Upper lobe of right lung (tissue), 1 donor: ENCODE data around the gene C3orf38. TPM values are rescaled to one million over a fixed set of nuclear protein-coding genes. Genes with fewer than 3 reads are reported as not detected.
"Not testable (repeated sequence)": the region's sequence is repeated elsewhere in the genome, so short reads cannot be mapped to it uniquely, and the experiment has no call there.

ENCODE experiments used
- ATAC-seq: fragments of 200-7000 bp; cut with Tn5 transposase; one replicate; pipeline ENCODE4 v1.9.1; 2020; ENCODE audit warnings: mild to moderate bottlenecking, moderate library complexity
- DNase-seq: peaks from one replicate; pipeline ENCODE4 v3.0.0-alpha.2; 2020
- H3K27ac ChIP-seq: fragments of 200-600 bp; one replicate; pipeline ENCODE4 v1.8.0; 2022
- H3K27me3 ChIP-seq: fragments of 200-600 bp; one replicate; pipeline ENCODE4 v1.8.0; 2022; ENCODE audit warnings: mild to moderate bottlenecking
- H3K36me3 ChIP-seq: fragments of 200-600 bp; one replicate; pipeline ENCODE4 v1.8.0; 2022
- H3K4me1 ChIP-seq: fragments of 200-600 bp; one replicate; pipeline ENCODE4 v1.8.0; 2022
- H3K4me3 ChIP-seq: fragments of 200-600 bp; one replicate; pipeline ENCODE4 v1.8.0; 2022; ENCODE audit warnings: mild to moderate bottlenecking
- H3K9me3 ChIP-seq: fragments of 200-600 bp; one replicate; pipeline ENCODE4 v1.8.0; 2022
- CTCF ChIP-seq: fragments of 200-600 bp; IDR thresholded peaks from one replicate; pipeline ENCODE4 v1.8.0; 2022; ENCODE audit warnings: antibody characterized with exemption
- intact Hi-C: fragments of 100-400 bp; cut with DNase I; formaldehyde crosslinking; loops from one replicate; pipeline ENCODE4 v1.11.0; 2022
- total RNA-seq: library from RNA; stranded (reverse); fragmentation: NEBNext Ultra II Directional; extraction: Animal tissue kit (Norgen Biotek cat#: 25700); gene quantifications from one replicate; pipeline ENCODE4 v1.2.1, GENCODE V29; 2021
- donor health status: DM: no; HTN: yes; CAD: no; lungs with severe emphysema.

The C3orf38 gene
- total RNA-seq, 1 donor from 2014 or later, result 18.1 TPM

GRCh38 chr3:88166419-88166971 lies 16.7 kb downstream of the C3orf38 start:
- ATAC-seq (no peak), DNase-seq (no peak)
- no peaks in the 10 kb centered on the region for H3K27me3 ChIP-seq
- no peak for TF ChIP-seq CTCF
- no peak overlapping the region for H3K27ac ChIP-seq
- peaks cover 4% of the 10 kb centered on the region for H3K36me3 ChIP-seq
- no peaks in the 10 kb centered on the region for H3K9me3 ChIP-seq
- H3K4me1 ChIP-seq, result no peaks in the 10 kb centered on the region
- no peak overlapping the region for H3K4me3 ChIP-seq
- intact Hi-C loops, result no loop called here

- ATAC-seq (no peak), DNase-seq (no peak)
- Histone ChIP-seq H3K9me3 (no peaks in the 10 kb centered on the region), H3K36me3 (no peaks in the 10 kb centered on the region), H3K27ac (no peak overlapping the region), H3K4me1 (no peaks in the 10 kb centered on the region), H3K27me3 (no peaks in the 10 kb centered on the region), H3K4me3 (no peak overlapping the region)
- TF ChIP-seq CTCF, result no peak
- intact Hi-C loops, result no loop called here
These were observed 17.4 kb downstream of the C3orf38 start for GRCh38 chr3:88167173-88167572.

- H3K4me3 ChIP-seq, result no peak overlapping the region
- ATAC-seq (no peak), DNase-seq (no peak)
- no peak overlapping the region for H3K27ac ChIP-seq
- H3K9me3 ChIP-seq, result no peaks in the 10 kb centered on the region
- intact Hi-C loops, result no loop called here
- no peaks in the 10 kb centered on the region for H3K27me3 ChIP-seq
- no peak for TF ChIP-seq CTCF
- H3K4me1 ChIP-seq, result no peaks in the 10 kb centered on the region
- H3K36me3 ChIP-seq, result no peaks in the 10 kb centered on the region
These were observed 17.9 kb downstream of the C3orf38 start for GRCh38 chr3:88167704-88168103.

GRCh38 chr3:88168171-88168570 lies 18.4 kb downstream of the C3orf38 start:
- Histone ChIP-seq H3K4me1 (no peaks in the 10 kb centered on the region), H3K9me3 (no peaks in the 10 kb centered on the region), H3K27me3 (no peaks in the 10 kb centered on the region), H3K36me3 (no peaks in the 10 kb centered on the region), H3K4me3 (no peak overlapping the region), H3K27ac (no peak overlapping the region)
- ATAC-seq, result no peak
- TF ChIP-seq CTCF, result no peak
- DNase-seq, result no peak
- intact Hi-C loops, result no loop called here

GRCh38 chr3:88180398-88180999 lies 30.7 kb downstream of the C3orf38 start:
- no peak for DNase-seq

GRCh38 chr3:88182165-88182918 lies 32.6 kb downstream of the C3orf38 start:
- not testable (repeated sequence) for ATAC-seq

More at GRCh38 chr3:88180398-88180999, 30.7 kb downstream of the C3orf38 start:
- H3K36me3 ChIP-seq, result no peaks in the 10 kb centered on the region
- H3K4me1 ChIP-seq, result no peaks in the 10 kb centered on the region
- no peak overlapping the region for H3K27ac ChIP-seq
- ATAC-seq, result no peak
- H3K4me3 ChIP-seq, result no peak overlapping the region
- intact Hi-C loops, result no loop called here
- H3K27me3 ChIP-seq, result no peaks in the 10 kb centered on the region
- peak; percentile 42 for TF ChIP-seq CTCF
- H3K9me3 ChIP-seq, result no peaks in the 10 kb centered on the region

More at GRCh38 chr3:88182165-88182918, 32.6 kb downstream of the C3orf38 start:
- H3K27ac ChIP-seq, DNase-seq, H3K9me3 ChIP-seq, H3K4me3 ChIP-seq, H3K27me3 ChIP-seq, intact Hi-C loops, H3K4me1 ChIP-seq, H3K36me3 ChIP-seq: not testable (repeated sequence)
